K562 (cell line): Measurements from ENCODE around the gene FAXC. TPM values are rescaled to one million over a fixed set of nuclear protein-coding genes. Genes with fewer than 3 reads are reported as not detected.
A peak's percentile ranks its signal among the peaks of the same experiment; 100 is the strongest.

ENCODE experiments used
- ATAC-seq: fragments of 200-7000 bp; cut with Tn5 transposase; 3 replicates; pipeline ENCODE4 v1.9.1; 2020; ENCODE audit warnings: moderate library complexity
- BruUV-seq: library from RNA; stranded (reverse); fragments of 400-500 nt; replicated peaks from 2 replicates; lab custom pipeline; 2021; lab: Mats Ljungman, UMichigan
- CTCF ChIA-PET: fragments of 300-600 bp; formaldehyde crosslinking; extraction: SDS; loops from one replicate; lab custom pipeline; 2021; ENCODE audit warnings: low intra/inter-chr PET ratio; lab: Yijun Ruan, JAX
- POLR2A ChIA-PET: fragments of 300-600, 350-650 bp; sonication (Branson Sonifier 250); formaldehyde crosslinking; extraction: SDS; loops from one replicate; lab custom pipeline; 2021; ENCODE audit warnings: antibody characterized with exemption, inconsistent platforms; lab: Yijun Ruan, JAX
- DNase-seq, 4 experiments: peaks; one replicate each; pipeline versions ENCODE4 v3.0.0 to v3.0.0-alpha.2; 2011 to 2018; ENCODE audit warnings: low spot score in 3 of 4, mixed read lengths in 3 of 4; ENCODE audit errors: extremely low read depth in 1 of 4
- FAIRE-seq: peaks from 2 replicates; lab custom pipeline; 2011; peaks lifted over from hg19 to GRCh38; lab: Jason Lieb, UNC
- H2AFZ ChIP-seq: 2 replicates; pipeline ENCODE4 v1.6.0; 2011; ENCODE audit warnings: low read depth, low read length, control low read depth, inconsistent platforms
- H3K27ac ChIP-seq: fragments of 200-600 bp; 3 replicates; pipeline ENCODE4 v1.8.0; 2011; ENCODE audit warnings: low read depth, mild to moderate bottlenecking, control low read depth, inconsistent platforms, low read length, moderate library complexity, mixed read lengths; ENCODE audit errors: extremely low read depth
- H3K27me3 ChIP-seq, 2 experiments: fragments of 300-600 bp in 1 of 2; 2 replicates in 1 of 2; 3 replicates in 1 of 2; pipeline versions ENCODE4 v1.6.0 to v1.8.0; 2011; ENCODE audit warnings: inconsistent platforms in 2 of 2, low read length in 2 of 2, mild to moderate bottlenecking in 1 of 2, mixed read lengths in 1 of 2, moderate library complexity in 1 of 2; ENCODE audit not compliant: control insufficient read depth in 2 of 2, insufficient read depth in 2 of 2
- H3K36me3 ChIP-seq: fragments of 300-600 bp; 3 replicates; pipeline ENCODE4 v1.8.0; 2011; ENCODE audit warnings: mild to moderate bottlenecking, low read length, inconsistent platforms; ENCODE audit not compliant: control insufficient read depth, insufficient read depth
- H3K4me1 ChIP-seq, 2 experiments: fragments of 200-600 bp in 1 of 2; replicated peaks in 1 of 2; 2 replicates in 1 of 2; 3 replicates in 1 of 2; pipeline versions ENCODE4 v1.5.1 to v1.8.0; 2011; ENCODE audit warnings: inconsistent platforms in 2 of 2, low read length in 2 of 2, mild to moderate bottlenecking in 1 of 2, mixed read lengths in 1 of 2, moderate library complexity in 1 of 2; ENCODE audit not compliant: control insufficient read depth in 2 of 2, insufficient read depth in 2 of 2
- H3K4me2 ChIP-seq: 2 replicates; pipeline ENCODE4 v1.6.1; 2011; ENCODE audit warnings: low read length, control low read depth, inconsistent platforms, mixed read lengths; ENCODE audit not compliant: insufficient read depth
- H3K4me3 ChIP-seq: fragments of 200-600 bp; sonication (generic), shearing (Covaris generic); 2 replicates; pipeline ENCODE4 v1.5.1; 2016; ENCODE audit warnings: control low read depth, inconsistent platforms
- H3K79me2 ChIP-seq: fragments of 200-600 bp; 3 replicates; pipeline ENCODE4 v1.8.0; 2011; ENCODE audit warnings: low read length, inconsistent platforms; ENCODE audit not compliant: control insufficient read depth, insufficient read depth
- H3K9ac ChIP-seq, 2 experiments: 2 replicates each; pipeline versions ENCODE4 v1.6.0 to v1.6.1; 2011; ENCODE audit warnings: low read depth in 2 of 2, low read length in 2 of 2, control low read depth in 1 of 2, inconsistent platforms in 1 of 2, mild to moderate bottlenecking in 1 of 2, mixed read lengths in 1 of 2; ENCODE audit not compliant: insufficient read depth in 1 of 2
- H3K9me1 ChIP-seq: one replicate; pipeline ENCODE4 v1.6.0; 2011; ENCODE audit warnings: inconsistent platforms, mild to moderate bottlenecking, low read length, moderate library complexity; ENCODE audit not compliant: control insufficient read depth, insufficient read depth
- H3K9me3 ChIP-seq: replicated peaks from 2 replicates; pipeline ENCODE4 v1.5.1; 2011; ENCODE audit warnings: low read depth, low read length, inconsistent platforms; ENCODE audit not compliant: control insufficient read depth, insufficient read depth
- H4K20me1 ChIP-seq: replicated peaks from 2 replicates; pipeline ENCODE4 v1.6.1; 2011; ENCODE audit warnings: low read length, inconsistent platforms, mixed read lengths; ENCODE audit not compliant: control insufficient read depth, insufficient read depth
- BDP1 ChIP-seq: IDR thresholded peaks from 3 replicates; pipeline ENCODE4 v1.6.1; 2011; ENCODE audit not compliant: insufficient read length, insufficient read depth
- CBX5 ChIP-seq: IDR thresholded peaks from 2 replicates; pipeline ENCODE4 v1.6.1; 2014; ENCODE audit warnings: low read depth, borderline replicate concordance
- DNMT1 ChIP-seq: fragments of 450-650 bp; IDR thresholded peaks from 2 replicates; pipeline ENCODE4 v1.6.1; 2016; ENCODE audit warnings: antibody characterized with exemption, mild to moderate bottlenecking
- EP400 ChIP-seq: fragments of 450-650 bp; IDR thresholded peaks from 2 replicates; pipeline ENCODE4 v1.6.1; 2017; ENCODE audit warnings: antibody characterized with exemption, mild to moderate bottlenecking, moderate library complexity
- MEIS2 ChIP-seq: fragments of 450-650 bp; IDR thresholded peaks from 2 replicates; pipeline ENCODE4 v1.6.1; 2014; ENCODE audit warnings: mild to moderate bottlenecking; ENCODE audit not compliant: partially characterized antibody
- MYC ChIP-seq, 2 experiments: fragments of 250-450 bp in 1 of 2; sonication (Bioruptor Pico) in 1 of 2; IDR thresholded peaks; 2 replicates each; pipeline versions ENCODE4 v1.5.1 to v1.6.1; 2012 to 2021; ENCODE audit warnings: low read depth in 2 of 2, borderline replicate concordance in 1 of 2, improper control_type of control experiment in 1 of 2, low read length in 1 of 2, mild to moderate bottlenecking in 1 of 2, moderate library complexity in 1 of 2
- POLR3A ChIP-seq: IDR thresholded peaks from 2 replicates; pipeline ENCODE4 v1.6.1; 2011; ENCODE audit warnings: borderline replicate concordance, mild to moderate bottlenecking, moderate library complexity; ENCODE audit not compliant: insufficient read length, insufficient read depth; ENCODE audit errors: extremely low read depth
- PURB ChIP-seq: sonication (generic); formaldehyde crosslinking; IDR thresholded peaks from 2 replicates; pipeline ENCODE4 v1.9.0; 2021; ENCODE audit warnings: low read depth, mild to moderate bottlenecking, missing genetic modification reagents
- RAD51 ChIP-seq: fragments of 450-650 bp; IDR thresholded peaks from 2 replicates; pipeline ENCODE4 v1.7.1; 2016; ENCODE audit warnings: low read depth, mild to moderate bottlenecking, borderline replicate concordance
- TFAM ChIP-seq: fragments of 250-450 bp; sonication (Bioruptor Pico); conservative IDR thresholded peaks from 2 replicates; pipeline ENCODE4 v1.5.0; 2021; ENCODE audit warnings: mild to moderate bottlenecking, moderate library complexity
- ZNF436 ChIP-seq: fragments of 250-450, 450-650 bp; sonication (Bioruptor Pico); formaldehyde crosslinking; IDR thresholded peaks from 2 replicates; pipeline ENCODE4 v1.7.0; 2020; ENCODE audit warnings: mild to moderate bottlenecking
- ZNF696 ChIP-seq: fragments of 250-450 bp; sonication (Bioruptor Pico); conservative IDR thresholded peaks from 2 replicates; pipeline ENCODE4 v1.4.0; 2020; ENCODE audit warnings: mild to moderate bottlenecking, moderate library complexity
- WGBS: fragments of 100-300 bp; shearing (Covaris generic); methylation state at CpG from one replicate; pipeline ENCODE4 v1.1.6; 2016; ENCODE audit warnings: low coverage, mixed read lengths; ENCODE audit not compliant: insufficient coverage; ENCODE audit errors: missing lambda C conversion rate; 5-methylcytosine and 5-hydroxymethylcytosine counted together
- in situ Hi-C: fragments of 300-500 bp; cut with MboI; formaldehyde crosslinking; loops from 4 replicates; pipeline ENCODE4 v1.15.0; 2018; ENCODE audit warnings: inconsistent platforms, mixed read lengths
- intact Hi-C: fragments of 100-400 bp; cut with micrococcal nuclease; formaldehyde crosslinking; loops from 2 replicates; pipeline ENCODE4 v1.14.2; 2022
- polyA plus RNA-seq, 8 experiments: library from polyadenylated mRNA; depleted of rRNA in 4 of 8; stranded (reverse) in 5 of 8; unstranded in 3 of 8; fragments of >200 nt; fragmentation: Nextera tagmentation in 2 of 8; fragmentation: Illumina TruSeq in 1 of 8; extraction: Ambion mirVana in 2 of 8; extraction: Trizol in 1 of 8; gene quantifications; 2 replicates each; pipeline versions ENCODE4 v1.2.1 to v1.2.3, GENCODE V29; 2011 to 2014; ENCODE audit warnings: inconsistent platforms in 1 of 8, missing spikeins in 1 of 8
- total RNA-seq, 7 experiments: library from RNA; depleted of rRNA in 6 of 7; stranded (reverse); fragments of >200 nt in 6 of 7; fragmentation: Illumina TruSeq in 2 of 7; extraction: Trizol in 2 of 7; gene quantifications; 2 replicates each; pipeline versions ENCODE4 v1.2.1 to v1.2.3, GENCODE V29; 2011 to 2021; ENCODE audit warnings: low replicate concordance in 1 of 7
- TF ChIP-seq, protein P1 (sequence below): fragments of 450-650 bp; IDR thresholded peaks from 2 replicates; pipeline ENCODE4 v1.6.1; 2017; ENCODE audit warnings: mild to moderate bottlenecking, moderate library complexity
- TF ChIP-seq, protein P2 (sequence below), 2 experiments: fragments of 450-650 bp; conservative IDR thresholded peaks; 2 replicates each; pipeline ENCODE4 v1.6.1; 2017; ENCODE audit warnings: mild to moderate bottlenecking in 2 of 2, moderate library complexity in 2 of 2
- TF ChIP-seq, protein P3 (sequence below): IDR thresholded peaks from 2 replicates; pipeline ENCODE4 v1.6.1; 2011; ENCODE audit warnings: borderline replicate concordance, low read depth, mild to moderate bottlenecking, moderate library complexity, low read length; ENCODE audit not compliant: insufficient read depth, poor library complexity, severe bottlenecking
- TF ChIP-seq, protein P4 (sequence below), 2 experiments: fragments of 450-650 bp in 1 of 2; sonication (generic) in 1 of 2; formaldehyde crosslinking in 1 of 2; IDR thresholded peaks in 1 of 2; conservative IDR thresholded peaks in 1 of 2; 2 replicates each; pipeline versions ENCODE4 v1.6.1 to v1.8.1; 2016 to 2023; ENCODE audit warnings: mild to moderate bottlenecking in 2 of 2, moderate library complexity in 2 of 2, inconsistent platforms in 1 of 2, missing genetic modification reagents in 1 of 2

FAXC gene
- total and polyA plus RNA-seq, 9 of the 15 experiments (the other 6 are each of a cell fraction or from before 2014, with no cell fraction given), result 0.06 to 0.40 (median 0.13) TPM; not detected in 5

DNA sequence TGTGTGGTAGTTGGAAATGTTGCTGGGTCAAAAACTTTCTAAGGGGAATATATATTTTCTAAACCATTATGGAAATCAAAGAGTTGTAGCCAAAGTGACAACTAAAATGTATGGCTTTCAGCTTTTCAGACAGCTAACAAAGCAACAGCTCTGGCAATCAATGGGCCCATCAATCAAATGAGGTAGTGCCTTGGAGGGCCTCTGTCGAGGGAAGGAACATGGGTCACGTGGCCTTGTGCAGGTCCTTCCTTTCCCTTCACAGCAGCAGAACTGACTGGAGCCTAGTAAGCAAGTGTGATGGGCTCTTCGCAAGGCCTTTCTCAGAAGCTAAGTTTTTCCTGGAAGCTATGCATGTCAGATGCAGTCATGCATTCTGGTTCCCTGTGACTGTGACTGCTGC is 17.9 kb downstream of the FAXC start:
- Histone ChIP-seq H3K27ac (no peak overlapping the region), H3K9me3 (no peaks in the 10 kb centered on the region), H2AFZ (no peak overlapping the region), H3K36me3 (no peaks in the 10 kb centered on the region), H3K4me1 (no peaks in the 10 kb centered on the region; a peak in 1 of 5 replicates), H3K27me3 (0 out of 5 replicates have a peak, but pooled peaks cover 0 to 2% of the 10 kb centered on the region in 2 experiments), H3K4me3 (no peak overlapping the region), H3K9ac (no peak overlapping the region), H3K9me1 (no peaks in the 10 kb centered on the region), H4K20me1 (no peaks in the 10 kb centered on the region), H3K79me2 (no peaks in the 10 kb centered on the region), H3K4me2 (no peak overlapping the region)
- no peak for DNase-seq
- FAIRE-seq, result no peak
- in situ Hi-C loops (loop anchor here (25.0 kb wide), 1 partner anchor 406 kb away; no protein-coding TSS in a partner anchor), intact Hi-C loops (loop anchor here (2.0 to 5.0 kb wide), 3 partner anchors 61 to 491 kb away; partner anchors contain the start of gene COQ3)
- BruUV-seq, result no TSS peak
- ChIA-PET POLR2A (interaction anchor here (1.8 kb wide), 1 partner anchor 11 kb away, joined by 5 read pairs; no protein-coding TSS in a partner anchor), CTCF (no interaction called here)
- no peak for ATAC-seq
- 0% methylated on average over 3 of the region's 3 CpGs for WGBS
- TF ChIP-seq TFAM (CRISPR knock-in tag) (no peak), MYC (IDR thresholded peaks at IDR 0.05; ENCODE audit: low read depth, low read length) (no peak), MYC (CRISPR knock-in tag; IDR thresholded peaks at IDR 0.05; ENCODE audit: borderline replicate concordance, low read depth) (no peak), CBX5 (no peak), ZNF436 (CRISPR knock-in tag) (no peak), DNMT1 (no peak), POLR3A (no peak), BDP1 (no peak), PURB (CRISPR knock-in tag) (no peak), EP400 (no peak), ZNF696 (CRISPR knock-in tag) (no peak), RAD51 (peak; percentile 49), MEIS2 (peak; percentile 27)
- TF ChIP-seq, protein P1, sequence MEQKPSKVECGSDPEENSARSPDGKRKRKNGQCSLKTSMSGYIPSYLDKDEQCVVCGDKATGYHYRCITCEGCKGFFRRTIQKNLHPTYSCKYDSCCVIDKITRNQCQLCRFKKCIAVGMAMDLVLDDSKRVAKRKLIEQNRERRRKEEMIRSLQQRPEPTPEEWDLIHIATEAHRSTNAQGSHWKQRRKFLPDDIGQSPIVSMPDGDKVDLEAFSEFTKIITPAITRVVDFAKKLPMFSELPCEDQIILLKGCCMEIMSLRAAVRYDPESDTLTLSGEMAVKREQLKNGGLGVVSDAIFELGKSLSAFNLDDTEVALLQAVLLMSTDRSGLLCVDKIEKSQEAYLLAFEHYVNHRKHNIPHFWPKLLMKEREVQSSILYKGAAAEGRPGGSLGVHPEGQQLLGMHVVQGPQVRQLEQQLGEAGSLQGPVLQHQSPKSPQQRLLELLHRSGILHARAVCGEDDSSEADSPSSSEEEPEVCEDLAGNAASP, result no peak
- TF ChIP-seq, protein P2, sequence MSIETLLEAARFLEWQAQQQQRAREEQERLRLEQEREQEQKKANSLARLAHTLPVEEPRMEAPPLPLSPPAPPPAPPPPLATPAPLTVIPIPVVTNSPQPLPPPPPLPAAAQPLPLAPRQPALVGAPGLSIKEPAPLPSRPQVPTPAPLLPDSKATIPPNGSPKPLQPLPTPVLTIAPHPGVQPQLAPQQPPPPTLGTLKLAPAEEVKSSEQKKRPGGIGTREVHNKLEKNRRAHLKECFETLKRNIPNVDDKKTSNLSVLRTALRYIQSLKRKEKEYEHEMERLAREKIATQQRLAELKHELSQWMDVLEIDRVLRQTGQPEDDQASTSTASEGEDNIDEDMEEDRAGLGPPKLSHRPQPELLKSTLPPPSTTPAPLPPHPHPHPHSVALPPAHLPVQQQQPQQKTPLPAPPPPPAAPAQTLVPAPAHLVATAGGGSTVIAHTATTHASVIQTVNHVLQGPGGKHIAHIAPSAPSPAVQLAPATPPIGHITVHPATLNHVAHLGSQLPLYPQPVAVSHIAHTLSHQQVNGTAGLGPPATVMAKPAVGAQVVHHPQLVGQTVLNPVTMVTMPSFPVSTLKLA (conservative IDR thresholded peaks at IDR 0.05), result no peak
- TF ChIP-seq, protein P3, sequence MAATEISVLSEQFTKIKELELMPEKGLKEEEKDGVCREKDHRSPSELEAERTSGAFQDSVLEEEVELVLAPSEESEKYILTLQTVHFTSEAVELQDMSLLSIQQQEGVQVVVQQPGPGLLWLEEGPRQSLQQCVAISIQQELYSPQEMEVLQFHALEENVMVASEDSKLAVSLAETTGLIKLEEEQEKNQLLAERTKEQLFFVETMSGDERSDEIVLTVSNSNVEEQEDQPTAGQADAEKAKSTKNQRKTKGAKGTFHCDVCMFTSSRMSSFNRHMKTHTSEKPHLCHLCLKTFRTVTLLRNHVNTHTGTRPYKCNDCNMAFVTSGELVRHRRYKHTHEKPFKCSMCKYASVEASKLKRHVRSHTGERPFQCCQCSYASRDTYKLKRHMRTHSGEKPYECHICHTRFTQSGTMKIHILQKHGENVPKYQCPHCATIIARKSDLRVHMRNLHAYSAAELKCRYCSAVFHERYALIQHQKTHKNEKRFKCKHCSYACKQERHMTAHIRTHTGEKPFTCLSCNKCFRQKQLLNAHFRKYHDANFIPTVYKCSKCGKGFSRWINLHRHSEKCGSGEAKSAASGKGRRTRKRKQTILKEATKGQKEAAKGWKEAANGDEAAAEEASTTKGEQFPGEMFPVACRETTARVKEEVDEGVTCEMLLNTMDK, result no peak
- TF ChIP-seq, protein P4, sequence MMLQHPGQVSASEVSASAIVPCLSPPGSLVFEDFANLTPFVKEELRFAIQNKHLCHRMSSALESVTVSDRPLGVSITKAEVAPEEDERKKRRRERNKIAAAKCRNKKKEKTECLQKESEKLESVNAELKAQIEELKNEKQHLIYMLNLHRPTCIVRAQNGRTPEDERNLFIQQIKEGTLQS (IDR thresholded peaks at IDR 0.05), result no peak
- TF ChIP-seq, protein P4 (CRISPR knock-in tag; conservative IDR thresholded peaks at IDR 0.05), result no peak
